Body of pancreas (tissue), 4 donors: ENCODE data around the gene PTPRN2. TPM values are rescaled to one million over a fixed set of nuclear protein-coding genes. Genes with fewer than 3 reads are reported as not detected.

Experiments used
- ATAC-seq: fragments of 150-250 bp; one replicate; pipeline ENCODE4 v1.9.1; 2016
- DNase-seq, 4 donors: peaks; one replicate each; pipeline ENCODE4 v3.0.0-alpha.2; 2019
- H3K27ac ChIP-seq, 4 donors: fragments of 200-600 bp; sonication (generic); 1 replicate in 3 of 4; 2 replicates in 1 of 4; pipeline versions ENCODE4 v1.5.1 to v1.6.1; 2016 to 2019; ENCODE audit warnings: mild to moderate bottlenecking in 1 of 4, mixed read lengths in 1 of 4, moderate library complexity in 1 of 4
- H3K27me3 ChIP-seq, 2 donors: fragments of 200-600 bp; sonication (generic); one replicate each; pipeline ENCODE4 v1.6.0; 2016; ENCODE audit warnings: mild to moderate bottlenecking in 1 of 2
- H3K36me3 ChIP-seq, 2 donors: fragments of 200-600 bp; sonication (generic); replicated peaks in 1 of 2; 2 replicates each; pipeline ENCODE4 v1.5.1; 2016; ENCODE audit warnings: low read depth in 2 of 2; ENCODE audit not compliant: insufficient read depth in 1 of 2
- H3K4me1 ChIP-seq: fragments of 200-600 bp; sonication (generic); one replicate; pipeline ENCODE4 v1.6.0; 2016
- H3K4me3 ChIP-seq, 2 donors: fragments of 200-600 bp; sonication (generic); 1 replicate in 1 of 2; 2 replicates in 1 of 2; pipeline ENCODE4 v1.5.1; 2016 to 2019
- H3K9me3 ChIP-seq, 3 donors: fragments of 200-600 bp; sonication (generic); 1 replicate in 2 of 3; 2 replicates in 1 of 3; pipeline ENCODE4 v1.5.1; 2016
- POLR2A ChIP-seq, 3 donors: fragments of 450-650 bp; IDR thresholded peaks; one replicate each; pipeline ENCODE4 v1.6.1; 2016; ENCODE audit warnings: antibody characterized with exemption in 3 of 3, mild to moderate bottlenecking in 2 of 3
- WGBS, 2 donors: methylation state at CpG; one replicate each; pipeline ENCODE4 v1.1.5; 2017; 5-methylcytosine and 5-hydroxymethylcytosine counted together
- intact Hi-C: fragments of 100-400 bp; cut with DNase I; formaldehyde crosslinking; loops from one replicate; pipeline ENCODE4 v1.15.1; 2023
- total RNA-seq, 2 donors: library from RNA; depleted of rRNA; stranded (reverse); fragments of >200 nt; gene quantifications; one replicate each; pipeline ENCODE4 v1.1.0, GENCODE V29; 2016
- TF ChIP-seq, protein P1 (sequence below), 7 experiments: fragments of 450-650 bp in 4 of 7; fragments of 200-600 bp in 3 of 7; sonication (generic) in 3 of 7; IDR thresholded peaks; one replicate each; pipeline ENCODE4 v1.5.1; 2016 to 2019; ENCODE audit warnings: antibody characterized with exemption in 7 of 7

PTPRN2 gene
- total RNA-seq, 2 donors from 2014 or later: 31.6 to 76.1 TPM

DNA sequence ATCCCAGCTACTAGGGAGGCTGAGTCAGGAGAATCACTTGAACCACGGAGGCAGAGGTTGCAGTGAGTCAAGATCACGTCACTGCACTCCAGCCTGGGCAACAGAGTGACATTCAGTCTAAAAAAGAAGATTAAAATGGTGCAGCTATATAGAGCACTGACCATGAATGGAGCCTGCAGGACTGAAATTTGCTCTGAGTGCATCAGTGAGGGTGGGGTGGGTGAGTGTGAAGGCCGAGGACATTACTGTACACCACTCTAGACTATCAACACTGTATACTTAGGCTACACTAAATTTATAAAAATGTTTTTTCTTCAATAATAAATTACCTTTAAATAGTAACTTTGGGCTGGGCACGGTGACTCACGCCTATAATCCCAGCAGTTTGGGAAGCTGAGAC is 294.7 kb downstream of the PTPRN2 start:
- H3K27me3 ChIP-seq: no peaks in the 10 kb centered on the region
- WGBS, 2 donors: 91 to 92% methylated on average over 5 of the region's 5 CpGs
- TF ChIP-seq POLR2A (IDR thresholded peaks at IDR 0.05): no peak
- TF ChIP-seq, protein P1, sequence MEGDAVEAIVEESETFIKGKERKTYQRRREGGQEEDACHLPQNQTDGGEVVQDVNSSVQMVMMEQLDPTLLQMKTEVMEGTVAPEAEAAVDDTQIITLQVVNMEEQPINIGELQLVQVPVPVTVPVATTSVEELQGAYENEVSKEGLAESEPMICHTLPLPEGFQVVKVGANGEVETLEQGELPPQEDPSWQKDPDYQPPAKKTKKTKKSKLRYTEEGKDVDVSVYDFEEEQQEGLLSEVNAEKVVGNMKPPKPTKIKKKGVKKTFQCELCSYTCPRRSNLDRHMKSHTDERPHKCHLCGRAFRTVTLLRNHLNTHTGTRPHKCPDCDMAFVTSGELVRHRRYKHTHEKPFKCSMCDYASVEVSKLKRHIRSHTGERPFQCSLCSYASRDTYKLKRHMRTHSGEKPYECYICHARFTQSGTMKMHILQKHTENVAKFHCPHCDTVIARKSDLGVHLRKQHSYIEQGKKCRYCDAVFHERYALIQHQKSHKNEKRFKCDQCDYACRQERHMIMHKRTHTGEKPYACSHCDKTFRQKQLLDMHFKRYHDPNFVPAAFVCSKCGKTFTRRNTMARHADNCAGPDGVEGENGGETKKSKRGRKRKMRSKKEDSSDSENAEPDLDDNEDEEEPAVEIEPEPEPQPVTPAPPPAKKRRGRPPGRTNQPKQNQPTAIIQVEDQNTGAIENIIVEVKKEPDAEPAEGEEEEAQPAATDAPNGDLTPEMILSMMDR (IDR thresholded peaks at IDR 0.05): no peak
- DNase-seq (no peak), ATAC-seq (no peak)
- no peaks in the 10 kb centered on the region for H3K36me3 ChIP-seq
- intact Hi-C loops: no loop called here
- no peak overlapping the region for H3K4me3 ChIP-seq
- H3K9me3 ChIP-seq: no peaks in the 10 kb centered on the region
- no peak overlapping the region for H3K27ac ChIP-seq
- no peaks in the 10 kb centered on the region for H3K4me1 ChIP-seq

GRCh38 chr7:158291998-158292397 is 295.6 kb downstream of the PTPRN2 start:
- TF ChIP-seq, protein P1 (IDR thresholded peaks at IDR 0.05): no peak
- no peak for TF ChIP-seq POLR2A (IDR thresholded peaks at IDR 0.05)
- H3K27me3 ChIP-seq: no peaks in the 10 kb centered on the region
- H3K36me3 ChIP-seq: no peaks in the 10 kb centered on the region
- DNase-seq (no peak), ATAC-seq (no peak)
- 61 to 71% methylated on average over 4 of the region's 4 CpGs for whole genome bisulfite sequencing, 2 donors
- no peaks in the 10 kb centered on the region for H3K9me3 ChIP-seq
- intact Hi-C loops: no loop called here
- no peak overlapping the region for H3K27ac ChIP-seq
- no peak overlapping the region for H3K4me3 ChIP-seq
- H3K4me1 ChIP-seq: no peaks in the 10 kb centered on the region

DNA sequence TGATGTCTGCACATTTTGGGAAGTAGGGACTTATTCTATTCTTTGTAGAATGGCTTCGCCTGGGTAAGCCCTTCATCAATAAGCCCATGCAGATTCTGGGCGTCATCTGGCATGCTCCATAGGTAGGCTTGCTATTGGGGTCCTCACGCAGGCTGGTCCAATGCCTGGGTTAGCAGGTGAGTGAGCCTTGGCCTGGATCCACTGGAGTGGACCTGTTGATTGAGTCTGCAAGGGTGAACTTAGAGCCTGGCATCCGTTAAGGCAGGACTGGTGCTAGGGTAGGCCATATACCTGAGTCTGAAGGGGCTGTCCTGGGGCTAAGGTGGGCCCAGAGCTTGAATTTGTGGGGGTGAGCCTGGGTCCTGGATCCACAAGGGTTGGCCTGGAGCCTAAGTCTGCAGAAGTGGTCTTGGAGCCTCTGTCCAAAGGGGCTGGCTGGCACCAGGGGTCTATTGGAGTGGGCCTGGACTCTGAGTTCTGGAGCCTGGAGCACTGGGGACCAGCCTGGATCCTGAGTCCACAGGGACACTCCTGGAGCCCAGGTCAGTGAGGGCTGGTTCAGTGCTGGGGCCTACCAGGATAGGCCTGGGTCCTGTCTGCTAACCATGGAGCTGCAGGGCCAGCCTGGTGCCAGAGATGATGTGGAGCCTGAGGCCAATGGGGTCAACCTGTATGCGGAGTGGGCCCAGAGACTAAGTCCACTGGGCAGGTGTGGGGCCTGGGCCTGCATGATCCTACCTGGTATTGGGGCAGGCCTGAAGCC is 297.7 kb downstream of the PTPRN2 start:
- 88 to 89% methylated on average over 4 to 5 of the region's 5 CpGs for WGBS, 2 donors
- Histone ChIP-seq H3K9me3 (no peaks in the 10 kb centered on the region), H3K4me1 (no peaks in the 10 kb centered on the region), H3K27ac (no peak overlapping the region), H3K4me3 (no peak overlapping the region), H3K36me3 (no peaks in the 10 kb centered on the region), H3K27me3 (no peaks in the 10 kb centered on the region)
- intact Hi-C loops: no loop called here
- no peak for ATAC-seq
- DNase-seq: no peak
- TF ChIP-seq POLR2A (IDR thresholded peaks at IDR 0.05): no peak
- TF ChIP-seq, protein P1 (IDR thresholded peaks at IDR 0.05): no peak

GRCh38 chr7:158289231-158289630 is 298.4 kb downstream of the PTPRN2 start:
- H3K36me3 ChIP-seq: no peaks in the 10 kb centered on the region
- H3K27me3 ChIP-seq: no peaks in the 10 kb centered on the region
- no peaks in the 10 kb centered on the region for H3K9me3 ChIP-seq
- H3K27ac ChIP-seq: no peak overlapping the region
- intact Hi-C loops: no loop called here
- H3K4me1 ChIP-seq: no peaks in the 10 kb centered on the region
- no peak for TF ChIP-seq POLR2A (IDR thresholded peaks at IDR 0.05)
- TF ChIP-seq, protein P1 (IDR thresholded peaks at IDR 0.05): no peak
- WGBS, 2 donors: 88 to 92% methylated on average over 2 of the region's 2 CpGs
- ATAC-seq: no peak
- no peak overlapping the region for H3K4me3 ChIP-seq
- no peak for DNase-seq

DNA sequence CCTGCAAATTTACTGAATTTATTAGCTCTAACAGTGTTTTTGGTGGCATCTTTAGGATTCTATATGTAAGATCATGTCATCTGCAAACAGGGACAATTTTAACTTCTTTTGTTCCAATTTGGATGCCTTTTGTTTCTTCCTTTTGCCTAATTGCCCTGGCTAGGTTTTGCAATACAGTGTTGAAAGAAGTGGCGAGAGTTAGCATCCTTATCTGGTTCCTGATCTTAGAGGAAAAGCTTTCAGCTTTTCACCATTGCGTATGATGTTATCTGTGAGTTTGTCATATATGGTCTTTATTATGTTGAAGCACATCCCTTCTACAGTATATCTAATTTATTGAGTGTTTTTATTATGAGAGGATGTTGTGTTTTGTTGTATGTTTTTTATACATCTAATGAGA is 301.4 kb downstream of the PTPRN2 start:
- Histone ChIP-seq H3K9me3 (no peaks in the 10 kb centered on the region), H3K36me3 (no peaks in the 10 kb centered on the region), H3K27me3 (no peaks in the 10 kb centered on the region), H3K27ac (no peak overlapping the region), H3K4me3 (no peak overlapping the region), H3K4me1 (no peaks in the 10 kb centered on the region)
- DNase-seq: no peak
- no peak for ATAC-seq
- whole genome bisulfite sequencing, 2 donors: 82 to 85% methylated on average over 2 of the region's 2 CpGs
- TF ChIP-seq POLR2A (IDR thresholded peaks at IDR 0.05): no peak
- TF ChIP-seq, protein P1 (IDR thresholded peaks at IDR 0.05): no peak
- intact Hi-C loops: no loop called here
